ENCODE measurements around the gene SYT5. TPM values are rescaled to one million over a fixed set of nuclear protein-coding genes. Genes with fewer than 3 reads are reported as not detected.

Gene SYT5
- total RNA-seq: not detected

- peak within 1 kb of the TSS; percentile 65 for H3K4me3 ChIP-seq
- H3K27ac ChIP-seq: no peak within 1 kb of the TSS
- H3K36me3 ChIP-seq: no peaks in the 10 kb centered on the region
- TF ChIP-seq, protein P1, sequence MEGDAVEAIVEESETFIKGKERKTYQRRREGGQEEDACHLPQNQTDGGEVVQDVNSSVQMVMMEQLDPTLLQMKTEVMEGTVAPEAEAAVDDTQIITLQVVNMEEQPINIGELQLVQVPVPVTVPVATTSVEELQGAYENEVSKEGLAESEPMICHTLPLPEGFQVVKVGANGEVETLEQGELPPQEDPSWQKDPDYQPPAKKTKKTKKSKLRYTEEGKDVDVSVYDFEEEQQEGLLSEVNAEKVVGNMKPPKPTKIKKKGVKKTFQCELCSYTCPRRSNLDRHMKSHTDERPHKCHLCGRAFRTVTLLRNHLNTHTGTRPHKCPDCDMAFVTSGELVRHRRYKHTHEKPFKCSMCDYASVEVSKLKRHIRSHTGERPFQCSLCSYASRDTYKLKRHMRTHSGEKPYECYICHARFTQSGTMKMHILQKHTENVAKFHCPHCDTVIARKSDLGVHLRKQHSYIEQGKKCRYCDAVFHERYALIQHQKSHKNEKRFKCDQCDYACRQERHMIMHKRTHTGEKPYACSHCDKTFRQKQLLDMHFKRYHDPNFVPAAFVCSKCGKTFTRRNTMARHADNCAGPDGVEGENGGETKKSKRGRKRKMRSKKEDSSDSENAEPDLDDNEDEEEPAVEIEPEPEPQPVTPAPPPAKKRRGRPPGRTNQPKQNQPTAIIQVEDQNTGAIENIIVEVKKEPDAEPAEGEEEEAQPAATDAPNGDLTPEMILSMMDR (IDR thresholded peaks at IDR 0.05): no peak
- H3K27me3 ChIP-seq (replicated peaks; ENCODE audit: insufficient read depth): peaks cover 13% of the 10 kb centered on the region
- no peaks in the 10 kb centered on the region for H3K9me3 ChIP-seq
- ATAC-seq (ENCODE audit: insufficient number of reproducible peaks, low FRiP score, low read depth) (no peak), DNase-seq (ENCODE audit: low spot score) (no peak)
- H3K4me1 ChIP-seq (ENCODE audit: control insufficient read depth in 1 of 2, low read depth in 2 of 2): peaks cover 10 to 13% of the 10 kb centered on the region in 2 donors
Measured at GRCh38 chr19:55179606-55180484, at the start of gene SYT5. Gene SYT5, minus strand, starts transcription at chr19:55180289. Its CDS starts 1,248 bp downstream, at chr19:55179041.

DNA sequence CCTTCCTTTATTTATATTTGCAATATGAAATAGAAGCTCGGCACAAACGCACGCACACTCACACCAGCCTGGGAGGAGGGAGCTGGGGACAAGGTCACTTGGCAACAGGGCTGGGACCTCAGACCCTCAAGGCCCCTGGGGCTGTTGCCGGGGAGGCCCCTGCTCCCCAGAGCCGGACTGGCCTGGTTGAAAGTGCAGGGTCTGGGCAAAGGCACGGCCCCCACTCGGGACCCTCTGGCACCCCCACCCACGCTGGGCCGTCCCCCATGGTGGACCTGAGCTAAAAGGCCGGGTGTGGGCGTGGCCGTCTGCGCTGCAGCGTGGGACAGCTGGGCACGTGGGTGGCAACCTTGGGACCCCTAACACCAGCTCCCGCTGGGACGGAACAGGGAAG is 49.7 kb upstream of the SYT5 start:
- Histone ChIP-seq H3K27ac (no peak overlapping the region), H3K9me3 (no peaks in the 10 kb centered on the region), H3K36me3 (peaks cover 33% of the 10 kb centered on the region), H3K27me3 (replicated peaks; ENCODE audit: insufficient read depth) (no peaks in the 10 kb centered on the region), H3K4me3 (no peak overlapping the region), H3K4me1 (ENCODE audit: control insufficient read depth in 1 of 2, low read depth in 2 of 2) (no peaks in the 10 kb centered on the region)
- ATAC-seq (ENCODE audit: insufficient number of reproducible peaks, low FRiP score, low read depth): no peak
- TF ChIP-seq, protein P1 (IDR thresholded peaks at IDR 0.05): no peak
- no peak for DNase-seq (ENCODE audit: low spot score)

- DNase-seq (ENCODE audit: low spot score) (no peak), ATAC-seq (ENCODE audit: insufficient number of reproducible peaks, low FRiP score, low read depth) (no peak)
- no peak overlapping the region for H3K27ac ChIP-seq
- H3K27me3 ChIP-seq (replicated peaks; ENCODE audit: insufficient read depth): no peaks in the 10 kb centered on the region
- H3K4me3 ChIP-seq: no peak overlapping the region
- TF ChIP-seq, protein P1 (IDR thresholded peaks at IDR 0.05): no peak
- H3K9me3 ChIP-seq: no peaks in the 10 kb centered on the region
- peaks cover 33% of the 10 kb centered on the region for H3K36me3 ChIP-seq
- H3K4me1 ChIP-seq (ENCODE audit: control insufficient read depth in 1 of 2, low read depth in 2 of 2): no peaks in the 10 kb centered on the region
Measured at GRCh38 chr19:55229145-55229788, 49.2 kb upstream of the SYT5 start.

DNA sequence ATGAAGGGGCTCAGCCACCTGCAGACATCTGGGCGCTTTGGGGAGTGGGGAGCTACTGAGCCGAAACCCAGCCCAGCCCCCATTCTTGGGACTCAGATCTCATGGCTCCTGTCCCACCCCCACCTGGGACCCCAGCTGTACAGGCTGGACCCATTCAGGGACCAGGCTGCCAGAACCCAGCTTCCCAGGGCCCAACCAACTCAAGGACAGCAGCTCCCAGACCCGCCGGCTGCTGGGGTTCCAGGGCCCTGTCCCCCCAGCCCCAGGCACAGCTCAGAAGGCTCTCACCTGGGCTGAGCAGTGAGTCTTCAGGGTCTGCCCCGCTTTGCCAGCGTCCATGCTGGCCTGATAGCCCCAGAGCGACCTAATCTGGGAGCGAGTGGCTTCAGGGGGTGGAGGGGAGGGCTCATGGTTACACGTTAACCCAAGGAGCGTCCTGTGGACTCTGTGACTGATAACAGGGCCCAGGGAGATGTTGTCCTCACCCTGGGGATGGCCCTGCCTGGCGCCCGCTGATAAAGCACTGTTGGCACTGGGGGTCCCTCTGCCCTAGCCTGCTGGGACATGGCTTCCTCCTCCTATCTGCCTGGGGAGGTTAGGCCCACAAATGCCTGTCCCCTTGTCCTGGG is 48.4 kb upstream of the SYT5 start, which contains the start of gene TMEM86B:
TMEM86B (minus strand) TSS at position 361 of the 629 bp plus-strand sequence; CDS start at position 339, 22 bp downstream.
- Histone ChIP-seq H3K4me3 (no peak within 1 kb of the TSS), H3K27me3 (replicated peaks; ENCODE audit: insufficient read depth) (no peaks in the 10 kb centered on the region), H3K4me1 (ENCODE audit: control insufficient read depth in 1 of 2, low read depth in 2 of 2) (no peaks in the 10 kb centered on the region), H3K36me3 (peaks cover 33% of the 10 kb centered on the region), H3K9me3 (no peaks in the 10 kb centered on the region), H3K27ac (no peak within 1 kb of the TSS)
- no peak for ATAC-seq (ENCODE audit: insufficient number of reproducible peaks, low FRiP score, low read depth)
- no peak for DNase-seq (ENCODE audit: low spot score)
- TF ChIP-seq, protein P1 (IDR thresholded peaks at IDR 0.05): no peak

DNA sequence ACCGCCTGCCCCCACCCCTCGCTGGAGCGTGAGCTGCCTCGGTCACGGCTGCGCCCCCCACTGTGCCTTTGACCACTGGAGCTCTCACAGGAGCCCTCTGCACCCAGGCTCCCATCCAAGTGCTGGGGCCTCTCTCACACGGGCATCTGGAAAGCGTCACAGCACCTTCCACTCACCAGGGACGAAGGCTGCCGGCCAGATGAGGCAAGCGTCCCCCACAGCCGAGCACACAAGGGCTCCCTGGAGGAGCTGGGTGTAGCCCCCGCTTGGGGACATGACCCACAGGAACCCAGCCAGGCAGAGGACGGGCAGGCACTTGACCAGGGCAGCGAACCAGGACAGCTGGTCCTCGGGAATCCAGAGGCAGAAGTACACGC is 47.9 kb upstream of the SYT5 start:
- no peaks in the 10 kb centered on the region for H3K9me3 ChIP-seq
- no peaks in the 10 kb centered on the region for H3K27me3 ChIP-seq (replicated peaks; ENCODE audit: insufficient read depth)
- H3K4me3 ChIP-seq: no peak overlapping the region
- TF ChIP-seq, protein P1 (IDR thresholded peaks at IDR 0.05): no peak
- DNase-seq (ENCODE audit: low spot score) (no peak), ATAC-seq (ENCODE audit: insufficient number of reproducible peaks, low FRiP score, low read depth) (no peak)
- no peaks in the 10 kb centered on the region for H3K4me1 ChIP-seq (ENCODE audit: control insufficient read depth in 1 of 2, low read depth in 2 of 2)
- H3K36me3 ChIP-seq: peaks cover 33% of the 10 kb centered on the region
- H3K27ac ChIP-seq: no peak overlapping the region
